Measurements from ENCODE around the gene ING5.

DNA sequence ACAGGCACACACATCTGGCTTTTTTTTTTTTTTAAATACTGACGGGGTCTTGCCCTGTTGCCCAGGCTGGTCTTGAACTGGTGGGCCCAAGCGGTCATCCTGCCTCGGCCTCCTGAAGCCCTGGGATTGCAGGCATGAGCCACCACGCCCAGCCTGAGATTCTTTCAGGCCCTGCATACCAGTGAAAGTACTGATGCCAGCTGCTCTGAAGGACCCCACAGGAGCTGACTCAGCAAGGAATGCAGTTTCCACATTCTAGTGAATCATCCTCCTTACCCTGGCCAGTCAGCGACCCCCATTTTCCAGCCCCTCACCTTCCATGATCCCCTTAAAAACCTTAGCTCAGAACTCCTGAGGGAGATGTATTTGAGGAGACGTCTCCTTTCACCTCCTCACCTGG is 9.4 kb upstream of the ING5 start:
- TF ChIP-seq, protein P1, sequence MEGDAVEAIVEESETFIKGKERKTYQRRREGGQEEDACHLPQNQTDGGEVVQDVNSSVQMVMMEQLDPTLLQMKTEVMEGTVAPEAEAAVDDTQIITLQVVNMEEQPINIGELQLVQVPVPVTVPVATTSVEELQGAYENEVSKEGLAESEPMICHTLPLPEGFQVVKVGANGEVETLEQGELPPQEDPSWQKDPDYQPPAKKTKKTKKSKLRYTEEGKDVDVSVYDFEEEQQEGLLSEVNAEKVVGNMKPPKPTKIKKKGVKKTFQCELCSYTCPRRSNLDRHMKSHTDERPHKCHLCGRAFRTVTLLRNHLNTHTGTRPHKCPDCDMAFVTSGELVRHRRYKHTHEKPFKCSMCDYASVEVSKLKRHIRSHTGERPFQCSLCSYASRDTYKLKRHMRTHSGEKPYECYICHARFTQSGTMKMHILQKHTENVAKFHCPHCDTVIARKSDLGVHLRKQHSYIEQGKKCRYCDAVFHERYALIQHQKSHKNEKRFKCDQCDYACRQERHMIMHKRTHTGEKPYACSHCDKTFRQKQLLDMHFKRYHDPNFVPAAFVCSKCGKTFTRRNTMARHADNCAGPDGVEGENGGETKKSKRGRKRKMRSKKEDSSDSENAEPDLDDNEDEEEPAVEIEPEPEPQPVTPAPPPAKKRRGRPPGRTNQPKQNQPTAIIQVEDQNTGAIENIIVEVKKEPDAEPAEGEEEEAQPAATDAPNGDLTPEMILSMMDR (IDR thresholded peaks at IDR 0.05) = no peak
- no peak for TF ChIP-seq EP300 (IDR thresholded peaks at IDR 0.05)
- TF ChIP-seq POLR2AphosphoS5 (IDR thresholded peaks at IDR 0.05) = no peak
